ENCODE results near the gene DEXI.
A peak's percentile ranks its signal among the peaks of the same experiment; 100 is the strongest.

DEXI gene

DNA sequence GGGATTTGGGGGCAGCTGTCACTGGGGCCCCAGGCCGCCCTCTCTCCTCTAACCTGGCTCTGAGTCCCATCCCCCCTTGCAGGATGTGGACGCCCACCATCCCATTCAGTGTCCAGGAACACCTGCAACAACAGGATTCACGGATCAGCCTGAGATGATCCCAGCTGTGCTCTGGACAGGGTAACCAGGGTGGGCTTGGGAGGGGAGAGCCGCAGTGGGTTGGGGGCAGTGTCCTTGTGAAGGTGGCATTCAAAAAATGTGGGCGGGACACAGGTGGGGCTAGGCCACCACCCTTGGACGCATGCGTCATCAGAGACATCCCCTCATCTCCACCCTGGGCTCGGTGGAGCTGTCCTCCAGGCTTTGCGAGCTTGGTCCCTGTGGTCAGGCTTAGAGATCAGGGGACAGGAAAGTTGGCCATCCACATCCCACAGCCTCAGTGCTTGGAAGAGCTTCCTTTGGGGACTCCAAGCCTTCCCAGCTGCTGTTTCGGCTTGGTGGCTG is 19.1 kb downstream of the DEXI start:
- TF ChIP-seq CTCF (IDR thresholded peaks at IDR 0.05) (no peak), ZFX (IDR thresholded peaks at IDR 0.05; ENCODE audit: borderline replicate concordance) (no peak)
- H3K27ac ChIP-seq: no peak overlapping the region

DNA sequence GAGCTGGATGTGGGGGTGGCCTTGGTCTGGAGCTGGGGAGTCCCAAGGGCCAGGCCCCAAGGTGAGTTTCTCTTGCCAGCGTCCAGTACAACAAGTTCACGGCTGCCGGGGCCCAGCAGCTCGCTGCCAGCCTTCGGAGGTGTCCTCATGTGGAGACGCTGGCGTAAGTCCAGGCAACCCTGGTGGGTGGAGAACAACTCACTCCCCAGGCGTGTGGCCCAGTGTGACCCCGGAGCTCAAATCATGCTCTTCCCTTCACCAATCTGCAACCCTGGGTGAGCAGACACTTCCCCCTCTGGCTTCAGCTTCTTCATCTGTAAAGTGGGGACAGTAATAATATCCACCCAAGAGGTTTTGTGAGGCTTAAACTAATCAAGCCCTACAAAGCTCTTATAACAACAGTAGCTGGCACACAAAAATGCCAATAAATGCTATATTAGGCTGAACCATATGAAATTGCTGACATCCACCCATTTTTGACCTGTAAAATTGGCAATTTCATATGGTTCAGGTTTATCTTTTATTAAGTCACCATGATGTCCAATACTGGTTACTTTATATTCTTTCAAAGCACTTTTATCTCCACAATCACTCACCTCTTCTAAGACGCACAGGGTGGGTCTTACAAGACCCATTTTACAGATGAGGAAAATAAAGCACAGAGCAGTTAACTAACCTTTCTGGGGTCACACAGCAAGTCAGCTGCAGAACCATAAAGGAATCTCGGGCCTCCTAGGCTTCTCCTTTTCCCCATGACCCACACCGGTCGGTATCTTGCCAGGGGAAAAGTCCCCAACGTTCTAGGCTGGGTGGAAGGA is 19.7 kb downstream of the DEXI start:
- no peak overlapping the region for H3K27ac ChIP-seq
- no peak for TF ChIP-seq CTCF (IDR thresholded peaks at IDR 0.05)
- TF ChIP-seq ZFX (IDR thresholded peaks at IDR 0.05; ENCODE audit: borderline replicate concordance): no peak

DNA sequence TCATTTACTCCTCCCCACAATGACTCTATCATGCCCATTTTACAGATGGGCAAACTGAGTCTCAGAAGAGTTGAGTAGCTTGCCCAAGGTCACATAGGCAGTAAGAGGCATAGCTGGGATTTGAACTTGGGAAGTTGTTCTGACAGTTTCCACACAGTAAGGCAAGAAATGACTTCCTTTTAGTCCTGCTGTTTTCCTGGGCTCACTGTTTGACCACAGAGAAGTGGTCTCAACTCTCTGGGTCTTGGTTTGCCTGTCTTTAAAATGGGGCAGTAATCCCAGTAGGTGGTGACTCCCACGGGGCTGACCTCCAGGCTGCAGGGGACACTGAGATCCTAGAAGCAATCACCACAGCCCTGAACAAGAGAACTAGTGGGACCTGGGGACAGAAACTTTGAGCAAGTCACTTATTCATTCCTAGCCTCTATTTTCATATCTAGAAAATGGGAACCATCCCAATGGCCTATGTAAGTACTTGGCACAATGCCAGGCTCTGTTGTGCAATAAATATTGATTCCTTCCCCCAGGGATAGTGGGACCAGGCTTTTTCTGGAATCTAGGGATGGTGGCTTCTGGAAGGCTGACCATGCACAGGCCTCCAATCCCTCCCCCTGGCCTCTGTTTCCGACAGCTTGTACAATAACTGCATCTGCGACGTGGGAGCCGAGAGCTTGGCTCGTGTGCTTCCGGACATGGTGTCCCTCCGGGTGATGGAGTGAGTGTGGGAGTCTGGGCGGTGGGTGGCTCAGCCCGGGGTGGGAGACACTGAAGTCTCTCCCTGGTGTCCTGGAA is 20.5 kb downstream of the DEXI start:
- TF ChIP-seq CTCF (IDR thresholded peaks at IDR 0.05) (no peak), ZFX (IDR thresholded peaks at IDR 0.05; ENCODE audit: borderline replicate concordance) (no peak)
- no peak overlapping the region for H3K27ac ChIP-seq

- no peak overlapping the region for H3K27ac ChIP-seq
- no peak for TF ChIP-seq ZFX (IDR thresholded peaks at IDR 0.05; ENCODE audit: borderline replicate concordance)
Observed at GRCh38 chr16:10920726-10921427, 21.4 kb downstream of the DEXI start.

- H3K27ac ChIP-seq: no peak overlapping the region
- TF ChIP-seq CTCF (IDR thresholded peaks at IDR 0.05) (peak; percentile 71), ZFX (IDR thresholded peaks at IDR 0.05; ENCODE audit: borderline replicate concordance) (no peak)
Observed at GRCh38 chr16:10919003-10919351, 23.3 kb downstream of the DEXI start.

DNA sequence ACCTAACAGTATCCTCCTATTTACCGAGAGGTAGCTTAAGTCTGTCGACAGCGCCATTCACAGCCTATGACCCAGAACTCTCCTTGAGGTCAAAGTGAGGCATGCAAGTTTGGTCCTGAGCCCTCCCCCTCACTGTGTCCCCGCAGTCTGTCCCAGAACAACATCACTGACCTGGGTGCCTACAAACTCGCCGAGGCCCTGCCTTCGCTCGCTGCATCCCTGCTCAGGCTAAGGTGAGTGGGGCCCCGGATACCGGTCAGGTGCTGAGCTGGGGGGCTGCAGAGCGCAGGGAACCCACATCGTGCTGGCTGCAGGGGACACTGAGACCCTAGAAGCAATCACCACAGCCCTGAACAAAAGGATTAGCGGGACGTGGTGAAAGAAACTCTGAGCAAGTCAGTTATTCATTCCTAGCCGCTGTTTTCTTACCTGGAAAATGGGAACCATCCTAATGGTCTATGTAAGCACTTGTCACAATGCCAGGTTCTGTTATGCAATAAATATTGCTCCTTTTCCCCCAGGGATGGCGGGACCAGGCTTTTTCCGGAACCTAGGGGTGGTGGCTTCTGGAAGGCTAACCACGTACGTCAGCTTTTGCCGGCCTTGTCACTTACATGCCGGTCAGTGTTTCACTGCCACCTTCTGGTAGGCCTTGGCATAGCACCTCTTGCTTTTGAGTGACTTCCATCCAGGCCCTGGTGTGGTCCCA is 23.8 kb downstream of the DEXI start:
- H3K27ac ChIP-seq: no peak overlapping the region
- TF ChIP-seq CTCF (IDR thresholded peaks at IDR 0.05): peak; percentile 95
- no peak for TF ChIP-seq ZFX (IDR thresholded peaks at IDR 0.05; ENCODE audit: borderline replicate concordance)

DNA sequence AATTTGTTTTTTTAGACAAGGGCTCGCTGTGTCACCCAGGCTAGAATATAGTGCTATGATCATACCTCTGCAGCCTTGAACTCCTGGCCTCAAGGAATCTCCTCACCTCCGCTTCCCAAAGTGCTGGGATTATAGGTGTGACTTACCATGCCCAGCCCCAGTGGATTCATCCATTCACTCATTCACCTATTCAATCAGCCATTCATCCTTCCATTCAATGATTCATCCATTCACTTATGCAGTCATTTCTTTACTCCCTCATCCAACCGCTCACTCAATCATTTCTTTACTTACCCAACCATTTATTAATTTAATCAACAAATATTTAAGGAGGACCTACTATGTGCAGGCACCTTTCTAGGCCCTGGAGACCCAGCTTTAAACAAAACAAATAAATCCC is 25.7 kb downstream of the DEXI start:
- no peak overlapping the region for H3K27ac ChIP-seq
- TF ChIP-seq ZFX (IDR thresholded peaks at IDR 0.05; ENCODE audit: borderline replicate concordance) (no peak), CTCF (IDR thresholded peaks at IDR 0.05) (no peak)

Data from 22Rv1 (cell line).